IPS-11a (cell line): Measurements from ENCODE around the gene SLC6A8.
A peak's percentile ranks its signal among the peaks of the same experiment; 100 is the strongest.
"Not testable (repeated sequence)": the region's sequence is repeated elsewhere in the genome, so short reads cannot be mapped to it uniquely, and the experiment has no call there.

Experiments used
- H3K4me3 ChIP-seq: one replicate; pipeline ENCODE4 v1.5.1; 2013; ENCODE audit warnings: low read depth, low read length, control low read depth

SLC6A8 gene

GRCh38 chrX:153704631-153705402 is 17.1 kb downstream of the SLC6A8 start:
- not testable (repeated sequence) for H3K4me3 ChIP-seq

- not testable (repeated sequence) for H3K4me3 ChIP-seq
Measured at GRCh38 chrX:153705403-153706060, 17.8 kb downstream of the SLC6A8 start.

GRCh38 chrX:153706799-153707198 is 19.1 kb downstream of the SLC6A8 start:
- H3K4me3 ChIP-seq = no peak overlapping the region

GRCh38 chrX:153707406-153707805 is 19.7 kb downstream of the SLC6A8 start:
- no peak overlapping the region for H3K4me3 ChIP-seq

- no peak overlapping the region for H3K4me3 ChIP-seq
Measured at GRCh38 chrX:153708415-153708814, 20.7 kb downstream of the SLC6A8 start.

GRCh38 chrX:153709726-153710674 is 22.3 kb downstream of the SLC6A8 start:
- no peak overlapping the region for H3K4me3 ChIP-seq

GRCh38 chrX:153714256-153714655 is 26.5 kb downstream of the SLC6A8 start:
- H3K4me3 ChIP-seq = no peak overlapping the region

- H3K4me3 ChIP-seq = no peak overlapping the region
Measured at GRCh38 chrX:153717445-153717844, 29.7 kb downstream of the SLC6A8 start.

GRCh38 chrX:153719238-153719637 is 31.5 kb downstream of the SLC6A8 start:
- no peak overlapping the region for H3K4me3 ChIP-seq

GRCh38 chrX:153719701-153720100 is 32.0 kb downstream of the SLC6A8 start:
- H3K4me3 ChIP-seq = no peak overlapping the region

GRCh38 chrX:153722704-153723350 is 35.1 kb downstream of the SLC6A8 start:
- H3K4me3 ChIP-seq = peak overlapping the region; percentile 65

GRCh38 chrX:153723351-153724251 is 35.9 kb downstream of the SLC6A8 start:
- peak overlapping the region; percentile 65 for H3K4me3 ChIP-seq

- peak within 1 kb of the TSS; percentile 65 for H3K4me3 ChIP-seq
Measured at GRCh38 chrX:153724252-153725038, 36.7 kb downstream of the SLC6A8 start, which contains the start of the genes ABCD1 and BCAP31. ABCD1 (plus strand) TSS chrX:153724856; CDS start chrX:153725267, 411 bp downstream. BCAP31 (minus strand) TSS chrX:153724387; CDS start chrX:153723244, 1,143 bp downstream.

GRCh38 chrX:153725039-153725831 is 37.5 kb downstream of the SLC6A8 start:
- H3K4me3 ChIP-seq = no peak overlapping the region

GRCh38 chrX:153725832-153726285 is 38.1 kb downstream of the SLC6A8 start:
- no peak overlapping the region for H3K4me3 ChIP-seq

GRCh38 chrX:153726286-153727122 is 38.8 kb downstream of the SLC6A8 start:
- no peak overlapping the region for H3K4me3 ChIP-seq
